Activated CD4-positive, alpha-beta T cell treated with anti-CD3 and anti-CD28 coated beads, Interleukin-2, amount 50 U/mL, for 4 hours (primary cell): ENCODE results near the gene PRDM16.

Experiments used
- DNase-seq, 2 experiments: peaks; one replicate each; pipeline ENCODE4 v3.0.0-alpha.2; 2020

Gene PRDM16

DNA sequence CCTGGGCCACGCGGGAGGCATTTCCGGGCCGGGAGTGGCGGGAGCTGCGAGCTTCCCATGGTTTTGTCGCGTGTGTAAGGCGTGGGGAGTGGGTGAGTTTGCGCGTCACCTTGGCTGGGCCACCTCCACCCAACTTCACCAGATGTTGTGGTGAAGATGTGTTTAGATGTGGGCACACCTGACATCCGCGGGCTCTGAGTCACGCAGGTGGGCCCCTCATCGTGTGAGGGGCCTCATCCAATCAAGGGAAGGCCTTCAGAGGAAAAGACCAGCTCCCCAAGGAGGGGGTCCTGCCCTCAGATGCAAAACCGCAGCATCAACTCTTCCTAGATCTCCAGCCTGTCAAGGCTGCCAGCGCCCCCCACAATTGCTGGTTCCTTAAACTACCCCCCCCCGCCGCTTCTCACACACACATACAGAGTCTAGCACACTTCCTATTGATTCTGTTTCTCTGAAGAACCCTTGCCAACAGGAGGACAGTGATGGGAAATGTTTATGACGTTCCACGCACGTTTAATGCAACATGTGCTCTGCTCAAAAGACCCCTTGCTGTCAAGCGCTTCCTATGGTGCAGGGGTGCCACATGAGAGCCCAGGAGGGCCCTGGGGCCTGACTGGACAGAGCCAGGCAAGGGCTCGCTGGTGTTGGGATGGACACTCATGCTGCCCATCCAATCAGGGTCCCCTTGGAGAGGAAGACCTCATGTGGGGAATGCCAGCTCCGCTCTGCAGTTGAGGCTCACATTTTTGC lies 35.8 kb upstream of the PRDM16 start:
- DNase-seq: peak; percentile 37 to 46

DNA sequence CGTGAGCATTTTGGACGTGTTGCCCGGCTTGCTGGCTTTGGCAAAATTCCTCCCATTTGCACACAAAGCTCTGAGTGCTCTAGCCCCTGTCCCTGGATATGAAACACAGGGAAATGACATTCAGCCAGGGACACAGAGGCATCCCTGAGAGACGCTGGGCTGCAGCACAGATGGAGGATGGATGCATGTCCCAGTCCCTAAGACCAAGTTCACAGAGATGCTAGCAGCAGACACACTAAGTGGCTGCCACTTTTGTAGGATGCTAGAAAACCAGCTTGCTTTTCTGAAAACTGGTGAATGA lies 35.3 kb upstream of the PRDM16 start:
- no peak for DNase-seq

DNA sequence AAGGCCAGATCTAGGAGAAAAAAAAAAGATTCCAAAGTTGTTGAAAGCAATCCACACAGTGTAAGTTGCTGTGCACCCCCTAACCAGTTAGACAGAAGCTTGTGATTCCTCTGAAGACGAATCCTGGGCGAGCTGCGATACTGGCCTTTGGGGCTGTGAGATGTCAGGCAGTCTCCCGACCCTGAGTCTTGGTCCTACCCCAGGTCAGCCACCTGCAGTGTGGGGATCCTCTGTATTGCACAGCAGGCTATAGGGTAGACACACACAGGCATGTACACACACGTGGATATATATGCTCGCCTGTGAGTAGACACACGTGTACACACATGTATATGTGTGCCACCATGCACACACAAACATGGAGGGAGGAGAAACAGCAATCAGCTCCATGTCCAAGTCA lies 34.8 kb upstream of the PRDM16 start:
- no peak for DNase-seq

DNA sequence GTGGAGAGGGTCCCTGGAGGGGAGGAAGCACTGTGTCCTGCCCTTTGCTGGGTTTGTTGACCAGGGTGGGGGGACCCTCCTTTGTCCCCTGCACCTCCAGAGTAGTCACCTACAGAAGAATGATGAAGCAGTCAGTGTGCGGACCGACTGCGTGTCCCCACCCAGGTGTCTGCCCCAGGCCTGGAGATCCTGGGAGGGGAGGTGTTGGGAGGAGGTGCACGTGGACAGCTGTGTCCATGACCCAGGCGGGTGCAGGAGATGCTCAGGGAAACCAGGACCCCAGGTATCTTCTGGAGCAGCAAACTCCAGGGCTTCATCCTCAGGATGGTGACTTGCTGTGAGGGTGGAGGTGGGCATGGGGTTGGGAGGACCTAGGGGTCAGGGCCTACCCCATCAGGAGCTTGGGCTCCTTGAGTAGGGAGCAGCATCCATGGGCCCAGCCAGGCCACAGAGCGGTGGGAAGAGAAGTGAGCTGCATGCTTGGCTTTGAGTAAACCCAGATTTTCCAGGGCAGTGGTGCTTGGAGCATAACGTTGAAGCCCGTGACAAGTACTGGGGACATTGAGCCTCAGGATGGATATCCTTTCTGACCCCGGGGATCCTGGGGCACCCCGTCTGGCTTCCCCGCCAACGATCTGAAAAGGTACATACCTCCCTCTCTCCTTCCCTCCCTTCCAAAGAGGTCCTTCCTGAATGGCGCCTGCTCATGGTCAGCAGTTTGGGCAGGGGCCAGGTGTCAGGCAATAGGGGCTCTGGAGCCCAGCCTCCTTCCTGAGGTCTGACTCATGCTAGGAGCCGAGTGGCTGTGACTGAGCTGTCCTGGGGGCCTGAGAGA lies 34.1 kb upstream of the PRDM16 start:
- no peak for DNase-seq

- DNase-seq: no peak
Observed at GRCh38 chr1:3035563-3036446, 33.2 kb upstream of the PRDM16 start.

DNA sequence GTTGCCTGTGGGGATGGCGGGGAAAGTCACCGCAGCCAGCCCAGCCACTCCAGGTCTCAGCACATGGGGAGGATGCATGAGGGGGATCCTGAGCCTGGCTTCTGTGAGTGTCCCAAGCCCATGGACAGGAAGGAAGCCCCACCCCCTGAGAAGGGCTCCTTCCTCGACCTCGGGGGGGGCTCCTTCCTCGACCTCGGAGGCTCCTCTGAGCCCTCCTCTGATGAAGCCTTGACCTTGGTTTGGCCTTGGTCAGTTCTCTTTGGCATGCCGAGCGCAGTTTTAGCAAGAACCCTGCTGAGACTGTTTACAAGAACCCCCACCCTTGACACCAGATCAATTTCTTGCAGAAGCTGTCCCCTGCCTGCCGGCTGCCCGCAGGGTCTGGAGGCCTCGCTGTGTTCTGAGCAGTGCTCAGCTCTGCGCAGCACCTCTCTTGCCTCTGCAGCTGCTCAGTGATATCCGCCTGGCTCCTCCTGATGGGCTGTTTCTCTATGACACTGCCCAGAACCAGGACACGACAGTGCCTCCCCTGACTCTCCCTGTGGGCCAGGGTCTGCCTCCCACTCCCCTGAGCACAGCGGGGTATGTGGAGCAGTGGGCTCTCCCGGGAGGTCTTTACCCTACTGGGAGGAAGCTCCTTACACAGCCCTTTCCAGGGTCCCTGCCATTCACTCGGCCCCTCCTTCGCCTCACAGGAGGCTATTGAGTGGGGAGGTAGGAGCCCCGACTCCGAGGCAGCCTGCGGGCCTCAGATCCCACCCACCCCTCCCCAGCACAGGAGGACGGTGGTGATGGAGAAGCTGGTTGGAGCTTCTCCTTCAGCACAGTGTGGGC lies 32.3 kb upstream of the PRDM16 start:
- no peak for DNase-seq

- DNase-seq: no peak
Observed at GRCh38 chr1:3037281-3038040, 31.5 kb upstream of the PRDM16 start.

GRCh38 chr1:3038113-3038551 lies 30.9 kb upstream of the PRDM16 start:
- no peak for DNase-seq

DNA sequence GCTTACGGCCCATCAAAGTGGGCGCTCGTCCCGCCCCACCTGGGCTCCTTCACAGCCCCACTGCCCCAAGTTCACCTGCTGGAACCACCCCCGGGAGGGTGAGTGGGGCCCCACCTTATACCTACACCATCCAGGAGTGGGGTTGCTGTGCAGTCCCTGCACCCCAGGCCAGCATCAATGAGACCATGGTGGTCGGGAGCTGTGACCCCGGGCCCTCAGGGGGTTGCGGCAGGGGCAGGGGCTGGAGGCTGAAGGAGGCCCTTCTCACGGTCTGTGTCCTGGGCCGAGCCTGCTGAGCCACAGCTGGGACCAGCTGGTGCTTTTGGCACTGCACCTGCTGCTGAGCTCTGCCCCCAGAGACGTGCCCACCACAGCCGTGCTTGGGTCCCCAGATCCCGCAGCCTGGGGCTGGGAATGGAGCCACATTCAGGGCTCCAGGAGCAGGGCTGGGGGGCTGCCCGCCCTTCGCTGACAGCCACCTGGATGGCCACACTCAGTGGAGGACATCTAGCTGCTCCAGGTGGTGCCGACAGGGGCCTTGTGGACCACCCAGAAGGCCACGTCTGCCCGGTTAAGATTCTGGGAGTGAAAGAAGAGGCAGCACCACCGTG lies 30.3 kb upstream of the PRDM16 start:
- no peak for DNase-seq

DNA sequence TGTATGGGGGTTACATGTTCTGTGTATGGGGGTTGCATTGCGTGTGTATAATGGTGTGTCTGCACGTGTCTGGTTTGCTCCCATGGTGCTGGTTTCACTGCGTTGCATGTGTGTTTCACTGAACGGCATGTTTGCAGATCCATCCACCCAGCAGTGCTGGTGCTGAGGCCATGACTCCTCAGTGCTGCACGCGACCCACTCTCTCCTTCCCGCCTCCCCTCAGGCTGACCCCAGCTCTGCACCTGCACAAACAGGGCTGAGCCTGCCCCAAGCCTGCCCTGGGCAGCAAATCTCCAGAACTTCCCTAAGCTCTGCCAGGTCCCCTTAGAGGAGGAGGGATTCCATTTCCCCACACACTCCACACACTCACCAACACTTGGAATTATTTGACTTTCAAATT lies 29.0 kb upstream of the PRDM16 start:
- DNase-seq: no peak

DNA sequence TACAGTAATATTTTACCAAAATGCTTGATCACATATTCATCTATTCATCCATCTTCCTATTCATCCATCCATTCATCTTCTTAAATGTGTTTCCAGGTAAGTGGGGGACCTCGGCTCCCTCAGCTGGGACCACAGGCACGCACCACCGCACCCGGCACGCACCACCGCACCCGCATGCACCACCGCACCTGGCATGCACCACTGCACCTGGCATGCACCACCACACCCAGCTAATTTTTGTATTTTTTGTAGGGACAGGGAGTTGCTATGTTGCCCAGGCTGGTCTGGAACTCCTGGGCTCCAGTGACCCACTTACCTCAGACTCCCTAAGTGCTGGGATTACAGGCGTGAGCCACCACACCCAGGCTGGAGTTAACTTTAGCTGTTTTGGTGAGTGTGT lies 26.5 kb upstream of the PRDM16 start:
- no peak for DNase-seq

GRCh38 chr1:3049164-3049563 lies 19.8 kb upstream of the PRDM16 start:
- no peak for DNase-seq

- no peak for DNase-seq
Observed at GRCh38 chr1:3049905-3050304, 19.1 kb upstream of the PRDM16 start.

GRCh38 chr1:3050603-3051002 lies 18.4 kb upstream of the PRDM16 start:
- no peak for DNase-seq

DNA sequence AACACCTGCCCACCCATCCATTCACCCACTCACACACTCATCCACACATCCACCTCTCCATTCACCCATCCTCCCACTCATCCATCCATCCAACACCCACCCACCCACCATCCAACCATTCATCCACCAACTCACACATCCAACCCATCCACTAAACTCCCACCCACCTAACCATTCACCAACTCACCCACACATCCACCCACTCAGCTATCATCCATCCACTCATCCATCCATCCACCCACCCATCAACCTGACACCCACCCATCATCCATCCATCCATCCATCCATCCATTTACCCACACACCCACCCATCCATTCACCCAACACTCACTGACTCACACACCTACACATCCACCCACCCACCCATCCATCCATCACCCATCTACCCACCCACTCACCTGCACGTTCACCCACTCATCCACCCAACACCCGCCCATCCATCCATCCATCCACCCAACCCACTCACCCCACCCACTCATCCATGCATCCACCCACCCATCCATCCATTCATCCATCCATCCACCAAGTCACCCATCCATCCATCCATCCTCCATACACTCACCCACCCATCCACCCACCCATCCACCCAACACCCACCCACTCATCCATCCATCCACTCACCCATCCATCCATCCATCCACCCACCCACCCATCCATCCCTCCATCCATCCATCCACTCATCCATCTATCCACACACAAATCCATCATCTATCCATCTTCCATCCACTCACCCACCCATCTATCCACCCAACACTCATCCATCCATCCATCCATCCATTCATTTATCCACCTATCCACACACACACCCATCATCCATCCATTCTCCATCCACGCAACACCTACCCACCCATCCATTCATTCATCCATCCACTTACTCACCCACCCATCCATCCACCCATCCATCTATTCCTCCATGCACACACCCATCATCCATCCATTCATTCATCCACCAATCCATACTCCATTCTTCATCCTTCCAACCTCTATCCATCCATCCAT lies 17.4 kb upstream of the PRDM16 start:
- no peak for DNase-seq

GRCh38 chr1:3052501-3052900 lies 16.5 kb upstream of the PRDM16 start:
- no peak for DNase-seq

- DNase-seq: no peak
Observed at GRCh38 chr1:3053366-3053980, 15.5 kb upstream of the PRDM16 start.

DNA sequence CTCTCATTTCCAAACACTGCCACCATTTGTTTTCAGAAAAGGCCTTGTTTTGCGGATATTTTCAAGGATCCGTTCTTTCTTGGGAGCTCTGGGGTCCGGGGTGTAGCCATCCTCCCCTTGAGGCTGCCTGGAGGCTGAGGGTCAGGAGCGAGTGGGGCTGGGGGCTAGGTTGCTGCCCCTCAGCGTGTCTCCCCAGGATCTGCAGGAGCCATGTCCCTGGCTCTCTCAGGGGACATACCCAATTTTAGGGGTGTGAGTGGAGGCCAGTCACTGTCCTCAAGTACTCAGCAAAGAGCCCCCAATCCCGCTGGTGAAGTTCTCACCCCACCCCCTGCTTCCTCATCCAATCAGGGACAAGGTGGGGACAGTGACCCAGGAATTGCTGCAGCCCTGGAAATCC lies 15.0 kb upstream of the PRDM16 start:
- no peak for DNase-seq

GRCh38 chr1:3054474-3054873 lies 14.5 kb upstream of the PRDM16 start:
- DNase-seq: no peak

- DNase-seq: no peak
Observed at GRCh38 chr1:3055051-3055450, 14.0 kb upstream of the PRDM16 start.
